ENCODE results near the gene DEAF1. TPM values are rescaled to one million over a fixed set of nuclear protein-coding genes. Genes with fewer than 3 reads are reported as not detected.

DEAF1 gene
- total RNA-seq (ENCODE audit: low replicate concordance), result 29.6 and 31.8 TPM in 2 replicates

GRCh38 chr11:694563-695287 lies at the start of gene DEAF1:
Gene DEAF1 (minus strand): TSS chr11:695222. CDS start chr11:695047, 175 bp downstream.

GRCh38 chr11:705646-706438 lies 10.8 kb upstream of the DEAF1 start, which contains the start of gene EPS8L2:
Gene EPS8L2 (plus strand): TSS chr11:706231. CDS start chr11:709408, 3,177 bp downstream.

GRCh38 chr11:695538-696248 lies 671 bp upstream of the DEAF1 start, which contains the start of gene TMEM80:
Gene TMEM80 (plus strand): TSS chr11:695816. CDS start chr11:695828, 12 bp downstream.

GRCh38 chr11:636511-637332 lies 58.3 kb downstream of the DEAF1 start, which contains the start of gene DRD4:
Gene DRD4 (plus strand): TSS chr11:637269. CDS start chr11:637305, 36 bp downstream.

GRCh38 chr11:626475-627307 lies 68.3 kb downstream of the DEAF1 start, which contains the start of gene SCT:
Gene SCT (minus strand): TSS chr11:627181. CDS start chr11:627143, 38 bp downstream.

GRCh38 chr11:624705-625635 lies 70.1 kb downstream of the DEAF1 start, which contains the start of gene CDHR5:
Gene CDHR5 (minus strand): TSS chr11:624955. CDS start chr11:624902, 53 bp downstream.

GRCh38 chr11:615504-616319 lies 79.3 kb downstream of the DEAF1 start, which contains the start of gene IRF7:
Gene IRF7 (minus strand): TSS chr11:615950. CDS start chr11:615364, 586 bp downstream.

Other genes with a start within 250 kb of the DEAF1 start
- gene PTDSS2, start 244.9 kb downstream of the DEAF1 start, total RNA-seq (ENCODE audit: low replicate concordance), result 26.9 and 49.1 TPM in 2 replicates
- 372 and 844 TPM in 2 replicates for gene RNH1, start 188.0 kb downstream of the DEAF1 start, total RNA-seq (ENCODE audit: low replicate concordance)
- 84.7 and 112 TPM in 2 replicates for gene HRAS, start 159.6 kb downstream of the DEAF1 start, total RNA-seq (ENCODE audit: low replicate concordance)
- gene LRRC56, start 157.7 kb downstream of the DEAF1 start, total RNA-seq (ENCODE audit: low replicate concordance), result 0.23 TPM in 2 replicates
- 0.45 TPM in 1 of 2 replicates, not detected in the other for gene LMNTD2, start 134.5 kb downstream of the DEAF1 start, total RNA-seq (ENCODE audit: low replicate concordance)
- 1.4 and 8.6 TPM in 2 replicates for gene RASSF7, start 134.3 kb downstream of the DEAF1 start, total RNA-seq (ENCODE audit: low replicate concordance)
- 16.6 and 19.2 TPM in 2 replicates for gene PHRF1, start 118.8 kb downstream of the DEAF1 start, total RNA-seq (ENCODE audit: low replicate concordance)
- 3.7 and 7.7 TPM in 2 replicates for gene IRF7, start 79.3 kb downstream of the DEAF1 start, total RNA-seq (ENCODE audit: low replicate concordance)
- gene CDHR5, start 70.3 kb downstream of the DEAF1 start, total RNA-seq (ENCODE audit: low replicate concordance), result not detected in 2 replicates
- not detected in 2 replicates for gene SCT, start 68.0 kb downstream of the DEAF1 start, total RNA-seq (ENCODE audit: low replicate concordance)
- not detected in 2 replicates for gene DRD4, start 58.0 kb downstream of the DEAF1 start, total RNA-seq (ENCODE audit: low replicate concordance)
- gene TMEM80, start 594 bp upstream of the DEAF1 start, total RNA-seq (ENCODE audit: low replicate concordance), result 2.9 and 5.7 TPM in 2 replicates
- 44.3 and 83.2 TPM in 2 replicates for gene EPS8L2, start 11.0 kb upstream of the DEAF1 start, total RNA-seq (ENCODE audit: low replicate concordance)
- 69.4 and 177 TPM in 2 replicates for gene TALDO1, start 52.2 kb upstream of the DEAF1 start, total RNA-seq (ENCODE audit: low replicate concordance)
- gene GATD1, start 82.3 kb upstream of the DEAF1 start, total RNA-seq (ENCODE audit: low replicate concordance), result 17.4 and 20.2 TPM in 2 replicates
- gene CEND1, start 94.9 kb upstream of the DEAF1 start, total RNA-seq (ENCODE audit: low replicate concordance), result 0.23 TPM in 1 of 2 replicates, not detected in the other
- 5.1 and 21.5 TPM in 2 replicates for gene SLC25A22, start 103.1 kb upstream of the DEAF1 start, total RNA-seq (ENCODE audit: low replicate concordance)
- gene PIDD1, start 110.0 kb upstream of the DEAF1 start, total RNA-seq (ENCODE audit: low replicate concordance), result 3.4 and 4.0 TPM in 2 replicates
- gene RPLP2, start 114.7 kb upstream of the DEAF1 start, total RNA-seq (ENCODE audit: low replicate concordance), result 397 and 872 TPM in 2 replicates
- gene PNPLA2, start 123.7 kb upstream of the DEAF1 start, total RNA-seq (ENCODE audit: low replicate concordance), result 17.1 and 21.4 TPM in 2 replicates
- 0.45 and 0.70 TPM in 2 replicates for gene CRACR2B, start 132.7 kb upstream of the DEAF1 start, total RNA-seq (ENCODE audit: low replicate concordance)
- 669 and 785 TPM in 2 replicates for gene CD151, start 137.7 kb upstream of the DEAF1 start, total RNA-seq (ENCODE audit: low replicate concordance)
- gene POLR2L, start 147.3 kb upstream of the DEAF1 start, total RNA-seq (ENCODE audit: low replicate concordance), result 262 and 474 TPM in 2 replicates
- 102 and 297 TPM in 2 replicates for gene TSPAN4, start 147.6 kb upstream of the DEAF1 start, total RNA-seq (ENCODE audit: low replicate concordance)
- 44.0 and 50.9 TPM in 2 replicates for gene CHID1, start 215.6 kb upstream of the DEAF1 start, total RNA-seq (ENCODE audit: low replicate concordance)
- gene AP2A2, start 230.6 kb upstream of the DEAF1 start, total RNA-seq (ENCODE audit: low replicate concordance), result 19.6 and 28.2 TPM in 2 replicates